NB4 (cell line): ENCODE measurements around the gene SMDT1.

Experiments used
- CTCF ChIP-seq: IDR thresholded peaks from one replicate; pipeline ENCODE4 v1.5.1; 2012; ENCODE audit warnings: low read depth, low read length
- POLR2A ChIP-seq: IDR thresholded peaks from 2 replicates; pipeline ENCODE4 v1.6.1; 2011; ENCODE audit warnings: mild to moderate bottlenecking; ENCODE audit not compliant: insufficient read length; ENCODE audit errors: extremely low read depth

- no peak for TF ChIP-seq CTCF
- no peak for TF ChIP-seq POLR2A
Observed at GRCh38 chr22:42076764-42077485, 2.6 kb upstream of the SMDT1 start.
